ENCODE results near the gene THAP4.

DNA sequence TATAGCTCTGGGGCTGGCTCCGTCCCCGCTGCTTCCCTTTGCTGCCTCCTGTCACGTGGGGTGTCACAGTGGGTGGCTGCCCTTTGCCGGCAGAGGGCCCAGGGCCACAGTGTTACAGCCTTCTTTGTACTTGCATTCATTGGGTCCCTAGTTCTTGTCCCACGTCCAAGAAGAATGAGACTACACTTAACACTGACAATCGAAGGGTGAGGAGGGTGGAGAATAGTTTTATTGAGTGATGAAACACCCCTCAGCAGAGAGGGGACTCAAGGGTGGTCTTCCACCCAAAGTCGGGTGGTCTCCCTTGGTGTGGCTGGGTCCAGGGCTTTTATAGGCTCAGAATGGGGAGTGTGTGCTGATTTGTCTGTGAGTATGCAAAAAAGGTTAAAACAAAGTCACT lies 2.4 kb upstream of the THAP4 start:
- no peak for TF ChIP-seq POLR2A (IDR thresholded peaks at IDR 0.05)
- TF ChIP-seq, protein P1, sequence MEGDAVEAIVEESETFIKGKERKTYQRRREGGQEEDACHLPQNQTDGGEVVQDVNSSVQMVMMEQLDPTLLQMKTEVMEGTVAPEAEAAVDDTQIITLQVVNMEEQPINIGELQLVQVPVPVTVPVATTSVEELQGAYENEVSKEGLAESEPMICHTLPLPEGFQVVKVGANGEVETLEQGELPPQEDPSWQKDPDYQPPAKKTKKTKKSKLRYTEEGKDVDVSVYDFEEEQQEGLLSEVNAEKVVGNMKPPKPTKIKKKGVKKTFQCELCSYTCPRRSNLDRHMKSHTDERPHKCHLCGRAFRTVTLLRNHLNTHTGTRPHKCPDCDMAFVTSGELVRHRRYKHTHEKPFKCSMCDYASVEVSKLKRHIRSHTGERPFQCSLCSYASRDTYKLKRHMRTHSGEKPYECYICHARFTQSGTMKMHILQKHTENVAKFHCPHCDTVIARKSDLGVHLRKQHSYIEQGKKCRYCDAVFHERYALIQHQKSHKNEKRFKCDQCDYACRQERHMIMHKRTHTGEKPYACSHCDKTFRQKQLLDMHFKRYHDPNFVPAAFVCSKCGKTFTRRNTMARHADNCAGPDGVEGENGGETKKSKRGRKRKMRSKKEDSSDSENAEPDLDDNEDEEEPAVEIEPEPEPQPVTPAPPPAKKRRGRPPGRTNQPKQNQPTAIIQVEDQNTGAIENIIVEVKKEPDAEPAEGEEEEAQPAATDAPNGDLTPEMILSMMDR (IDR thresholded peaks at IDR 0.05) = no peak

Measured in stomach (tissue), 4 donors.